ENCODE data around the gene ASIC1. TPM values are rescaled to one million over a fixed set of nuclear protein-coding genes. Genes with fewer than 3 reads are reported as not detected.

The ASIC1 gene
- total and polyA plus RNA-seq, 2 donors from 2014 or later, result 0.99 to 1.6 TPM

DNA sequence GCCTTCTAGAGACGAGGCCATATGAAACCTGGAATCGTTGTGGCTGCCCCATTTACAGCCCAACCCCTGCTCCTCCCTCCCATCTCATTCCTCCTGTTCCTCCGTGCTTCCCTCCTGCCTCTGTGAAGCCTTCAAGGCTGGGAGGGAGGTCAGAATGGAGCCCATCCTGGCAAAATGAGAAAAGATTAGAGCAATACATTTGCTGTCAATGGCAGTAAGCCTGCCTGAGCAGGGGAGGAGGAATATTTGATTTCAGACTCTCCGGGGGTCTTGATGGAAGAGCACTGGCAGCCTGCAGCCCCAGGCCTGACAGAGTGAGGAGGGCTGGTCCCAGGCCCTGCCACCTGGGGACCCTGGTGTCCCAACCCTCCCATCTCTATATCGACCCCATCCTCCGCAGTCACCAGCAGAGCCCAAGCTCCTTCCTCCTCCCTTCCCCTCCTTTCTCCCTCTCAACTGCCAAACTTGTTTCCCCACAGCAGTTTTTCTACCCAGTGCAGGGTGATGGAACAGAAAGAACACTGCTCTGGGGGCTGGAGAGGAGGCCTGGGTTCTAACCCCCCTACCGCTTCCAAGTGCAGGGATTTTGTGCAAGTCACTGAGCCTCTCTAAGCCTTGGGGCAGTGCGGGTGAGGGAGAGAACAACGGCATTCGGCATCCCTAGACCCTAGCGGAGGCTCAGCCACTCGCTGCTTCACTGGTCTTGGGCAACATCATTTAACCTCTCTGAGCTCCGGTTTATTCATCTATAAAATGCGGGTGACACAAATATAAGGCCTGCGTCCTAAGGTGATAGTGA is 16.1 kb upstream of the ASIC1 start:
- Histone ChIP-seq H3K4me1 (ENCODE audit: control insufficient read depth in 2 of 3, insufficient read depth in 2 of 3, low read depth in 1 of 3, low read length in 3 of 3) (no peaks in the 10 kb centered on the region), H3K36me3 (ENCODE audit: control insufficient read depth in 2 of 3, insufficient read depth in 3 of 3, low read length in 3 of 3) (no peaks in the 10 kb centered on the region), H3K27ac (ENCODE audit: low read depth in 2 of 2, low read length in 2 of 2) (no peak overlapping the region), H3K4me3 (ENCODE audit: low read length in 3 of 3) (no peak overlapping the region), H3K27me3 (ENCODE audit: control insufficient read depth, insufficient read depth, low read length) (no peaks in the 10 kb centered on the region), H3K9ac (ENCODE audit: low read length in 3 of 3) (no peak overlapping the region), H3K9me3 (ENCODE audit: control insufficient read depth in 2 of 3, insufficient read depth in 1 of 3, low read length in 3 of 3) (no peaks in the 10 kb centered on the region)
- no peak for FAIRE-seq
- no peak for TF ChIP-seq CTCF (IDR thresholded peaks at IDR 0.05; ENCODE audit: borderline replicate concordance, extremely low read depth, insufficient read depth)
- intact Hi-C loops (cut with DNase I), result no loop called here
- DNase-seq, result no peak

GRCh38 chr12:50041962-50042361 is 15.4 kb upstream of the ASIC1 start:
- Histone ChIP-seq H3K27me3 (ENCODE audit: control insufficient read depth, insufficient read depth, low read length) (no peaks in the 10 kb centered on the region), H3K9me3 (ENCODE audit: control insufficient read depth in 2 of 3, insufficient read depth in 1 of 3, low read length in 3 of 3) (no peaks in the 10 kb centered on the region), H3K4me1 (ENCODE audit: control insufficient read depth in 2 of 3, insufficient read depth in 2 of 3, low read depth in 1 of 3, low read length in 3 of 3) (no peaks in the 10 kb centered on the region), H3K4me3 (ENCODE audit: low read length in 3 of 3) (no peak overlapping the region), H3K9ac (ENCODE audit: low read length in 3 of 3) (no peak overlapping the region), H3K36me3 (ENCODE audit: control insufficient read depth in 2 of 3, insufficient read depth in 3 of 3, low read length in 3 of 3) (no peaks in the 10 kb centered on the region), H3K27ac (ENCODE audit: low read depth in 2 of 2, low read length in 2 of 2) (no peak overlapping the region)
- intact Hi-C loops (cut with DNase I), result no loop called here
- FAIRE-seq, result no peak
- TF ChIP-seq CTCF (IDR thresholded peaks at IDR 0.05; ENCODE audit: borderline replicate concordance, extremely low read depth, insufficient read depth), result no peak
- DNase-seq, result no peak

- TF ChIP-seq CTCF (IDR thresholded peaks at IDR 0.05; ENCODE audit: borderline replicate concordance, extremely low read depth, insufficient read depth), result no peak
- no peaks in the 10 kb centered on the region for H3K4me1 ChIP-seq (ENCODE audit: control insufficient read depth in 2 of 3, insufficient read depth in 2 of 3, low read depth in 1 of 3, low read length in 3 of 3)
- H3K9me3 ChIP-seq (ENCODE audit: control insufficient read depth in 2 of 3, insufficient read depth in 1 of 3, low read length in 3 of 3), result no peaks in the 10 kb centered on the region
- no peak overlapping the region for H3K27ac ChIP-seq (ENCODE audit: low read depth in 2 of 2, low read length in 2 of 2)
- no peaks in the 10 kb centered on the region for H3K27me3 ChIP-seq (ENCODE audit: control insufficient read depth, insufficient read depth, low read length)
- intact Hi-C loops (cut with DNase I), result no loop called here
- DNase-seq (no peak), FAIRE-seq (no peak)
- H3K4me3 ChIP-seq (ENCODE audit: low read length in 3 of 3), result no peak overlapping the region
- H3K9ac ChIP-seq (ENCODE audit: low read length in 3 of 3), result no peak overlapping the region
- no peaks in the 10 kb centered on the region for H3K36me3 ChIP-seq (ENCODE audit: control insufficient read depth in 2 of 3, insufficient read depth in 3 of 3, low read length in 3 of 3)
These were observed 14.7 kb upstream of the ASIC1 start for GRCh38 chr12:50042693-50043092.
